Measurements from ENCODE around the gene LOC128125822.

LOC128125822 gene

GRCh38 chr6:63556369-63556768, 15.9 kb upstream of the LOC128125822 start:
- H3K27ac ChIP-seq (ENCODE audit: low read length), result no peak overlapping the region
- H3K79me2 ChIP-seq (ENCODE audit: insufficient read depth, low read length), result no peaks in the 10 kb centered on the region
- H3K4me3 ChIP-seq (ENCODE audit: low read depth in 1 of 2, low read length in 2 of 2), result no peak overlapping the region
- ATAC-seq (ENCODE audit: insufficient read depth, low read depth) (no peak), DNase-seq (no peak)
- no peaks in the 10 kb centered on the region for H3K27me3 ChIP-seq (ENCODE audit: insufficient read depth, low read length, poor library complexity)
- no peaks in the 10 kb centered on the region for H3K4me1 ChIP-seq (ENCODE audit: insufficient read depth, low read length)
- H3K36me3 ChIP-seq (ENCODE audit: insufficient read depth, low read length), result no peaks in the 10 kb centered on the region
- H3K4me2 ChIP-seq (ENCODE audit: insufficient read depth, low read length), result no peak overlapping the region
- no peak overlapping the region for H2AFZ ChIP-seq (ENCODE audit: low read depth, low read length)
- no peak for TF ChIP-seq CTCF (IDR thresholded peaks at IDR 0.05; ENCODE audit: borderline replicate concordance, extremely low read depth, low read length, poor library complexity, severe bottlenecking)
- TF ChIP-seq EZH2 (IDR thresholded peaks at IDR 0.05; ENCODE audit: borderline replicate concordance, low read depth, low read length, severe bottlenecking), result no peak
- H3K9me3 ChIP-seq (ENCODE audit: insufficient read depth, low read length, severe bottlenecking), result no peaks in the 10 kb centered on the region
- no peaks in the 10 kb centered on the region for H4K20me1 ChIP-seq (ENCODE audit: insufficient read depth, low read length)
- H3K9ac ChIP-seq (ENCODE audit: low read depth, low read length), result no peak overlapping the region

- no peaks in the 10 kb centered on the region for H3K79me2 ChIP-seq (ENCODE audit: insufficient read depth, low read length)
- H3K4me3 ChIP-seq (ENCODE audit: low read depth in 1 of 2, low read length in 2 of 2), result no peak overlapping the region
- H3K9me3 ChIP-seq (ENCODE audit: insufficient read depth, low read length, severe bottlenecking), result no peaks in the 10 kb centered on the region
- no peak overlapping the region for H3K4me2 ChIP-seq (ENCODE audit: insufficient read depth, low read length)
- H3K9ac ChIP-seq (ENCODE audit: low read depth, low read length), result no peak overlapping the region
- ATAC-seq (ENCODE audit: insufficient read depth, low read depth) (no peak), DNase-seq (no peak)
- TF ChIP-seq CTCF (IDR thresholded peaks at IDR 0.05; ENCODE audit: borderline replicate concordance, extremely low read depth, low read length, poor library complexity, severe bottlenecking), result no peak
- no peak for TF ChIP-seq EZH2 (IDR thresholded peaks at IDR 0.05; ENCODE audit: borderline replicate concordance, low read depth, low read length, severe bottlenecking)
- H3K4me1 ChIP-seq (ENCODE audit: insufficient read depth, low read length), result no peaks in the 10 kb centered on the region
- no peaks in the 10 kb centered on the region for H3K36me3 ChIP-seq (ENCODE audit: insufficient read depth, low read length)
- H3K27ac ChIP-seq (ENCODE audit: low read length), result no peak overlapping the region
- no peaks in the 10 kb centered on the region for H3K27me3 ChIP-seq (ENCODE audit: insufficient read depth, low read length, poor library complexity)
- H2AFZ ChIP-seq (ENCODE audit: low read depth, low read length), result no peak overlapping the region
- H4K20me1 ChIP-seq (ENCODE audit: insufficient read depth, low read length), result no peaks in the 10 kb centered on the region
These were observed 14.0 kb upstream of the LOC128125822 start for GRCh38 chr6:63558278-63558677.

GRCh38 chr6:63560801-63561287, 11.4 kb upstream of the LOC128125822 start:
- ATAC-seq (ENCODE audit: insufficient read depth, low read depth), result no peak
- no peak overlapping the region for H3K27ac ChIP-seq (ENCODE audit: low read length)

More at GRCh38 chr6:63560801-63561287, 11.4 kb upstream of the LOC128125822 start:
- TF ChIP-seq CTCF (IDR thresholded peaks at IDR 0.05; ENCODE audit: borderline replicate concordance, extremely low read depth, low read length, poor library complexity, severe bottlenecking) (no peak), EZH2 (IDR thresholded peaks at IDR 0.05; ENCODE audit: borderline replicate concordance, low read depth, low read length, severe bottlenecking) (no peak)
- H3K4me1 ChIP-seq (ENCODE audit: insufficient read depth, low read length), result no peaks in the 10 kb centered on the region
- H2AFZ ChIP-seq (ENCODE audit: low read depth, low read length), result no peak overlapping the region
- H3K4me2 ChIP-seq (ENCODE audit: insufficient read depth, low read length), result no peak overlapping the region
- H3K9me3 ChIP-seq (ENCODE audit: insufficient read depth, low read length, severe bottlenecking), result no peaks in the 10 kb centered on the region
- no peak overlapping the region for H3K4me3 ChIP-seq (ENCODE audit: low read depth in 1 of 2, low read length in 2 of 2)
- H4K20me1 ChIP-seq (ENCODE audit: insufficient read depth, low read length), result no peaks in the 10 kb centered on the region
- no peaks in the 10 kb centered on the region for H3K79me2 ChIP-seq (ENCODE audit: insufficient read depth, low read length)
- H3K27me3 ChIP-seq (ENCODE audit: insufficient read depth, low read length, poor library complexity), result no peaks in the 10 kb centered on the region
- H3K9ac ChIP-seq (ENCODE audit: low read depth, low read length), result no peak overlapping the region
- no peaks in the 10 kb centered on the region for H3K36me3 ChIP-seq (ENCODE audit: insufficient read depth, low read length)
- DNase-seq, result no peak

Data from DND-41 (cell line).